NT2/D1 (cell line): Measurements from ENCODE around the gene LRCH1.

ENCODE experiments used
- DNase-seq: peaks from one replicate; pipeline ENCODE4 v3.0.0-alpha.2; 2011; ENCODE audit warnings: low read depth, low spot score
- H3K27me3 ChIP-seq: 2 replicates; pipeline ENCODE4 v1.6.0; 2011; ENCODE audit warnings: mild to moderate bottlenecking; ENCODE audit not compliant: insufficient read length, insufficient read depth
- H3K36me3 ChIP-seq: 2 replicates; pipeline ENCODE4 v1.6.1; 2011; ENCODE audit warnings: mild to moderate bottlenecking, low read length, mixed read lengths; ENCODE audit not compliant: insufficient read depth, insufficient read length
- H3K4me1 ChIP-seq: 2 replicates; pipeline ENCODE4 v1.5.1; 2011; ENCODE audit not compliant: insufficient read depth, insufficient read length
- H3K4me3 ChIP-seq: 2 replicates; pipeline ENCODE4 v1.5.1; 2011; ENCODE audit warnings: low read depth; ENCODE audit not compliant: insufficient read length
- H3K9ac ChIP-seq: 2 replicates; pipeline ENCODE4 v1.6.0; 2011; ENCODE audit warnings: low read depth; ENCODE audit not compliant: insufficient read length
- H3K9me3 ChIP-seq: 2 replicates; pipeline ENCODE4 v1.5.1; 2011; ENCODE audit warnings: mild to moderate bottlenecking, low read length; ENCODE audit not compliant: insufficient read depth
- SUZ12 ChIP-seq: IDR thresholded peaks from 2 replicates; pipeline ENCODE4 v1.6.1; 2011; ENCODE audit not compliant: insufficient read length, insufficient read depth; ENCODE audit errors: extremely low read depth
- YY1 ChIP-seq: IDR thresholded peaks from 2 replicates; pipeline ENCODE4 v1.6.1; 2011; ENCODE audit not compliant: insufficient read length, insufficient read depth
- ZNF274 ChIP-seq: IDR thresholded peaks from 2 replicates; pipeline ENCODE4 v1.6.1; 2011; ENCODE audit warnings: mild to moderate bottlenecking, low read depth, low read length

LRCH1 gene

GRCh38 chr13:46526740-46527139 is 26.2 kb upstream of the LRCH1 start:
- H3K4me3 ChIP-seq: no peak overlapping the region
- H3K36me3 ChIP-seq: no peaks in the 10 kb centered on the region
- TF ChIP-seq YY1: no peak
- H3K9ac ChIP-seq: no peak overlapping the region
- no peaks in the 10 kb centered on the region for H3K27me3 ChIP-seq
- DNase-seq: no peak
- peaks cover 3% of the 10 kb centered on the region; the same call in 1 of the 2 replicates for H3K9me3 ChIP-seq
- H3K4me1 ChIP-seq: no peaks in the 10 kb centered on the region

DNA sequence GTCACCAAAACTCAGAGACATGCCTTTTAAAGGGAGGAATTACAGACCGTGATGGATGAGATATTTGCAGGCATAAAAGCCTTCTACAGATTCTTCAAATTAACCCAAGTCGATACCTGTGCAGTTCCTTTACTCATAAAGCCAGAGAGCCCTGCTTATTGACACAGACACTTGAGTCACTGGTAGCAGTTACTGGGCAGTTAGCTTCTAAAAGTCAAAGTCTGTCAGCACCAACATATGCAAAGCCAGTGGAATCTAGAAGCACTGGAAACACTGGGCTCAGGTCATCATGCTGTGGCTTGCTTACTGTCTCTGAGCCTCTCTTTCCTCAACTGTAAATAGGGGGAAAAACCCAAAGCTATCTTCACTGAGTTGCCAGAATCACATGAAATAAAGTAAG is 25.7 kb upstream of the LRCH1 start:
- H3K9ac ChIP-seq: no peak overlapping the region
- no peak overlapping the region for H3K4me3 ChIP-seq
- no peaks in the 10 kb centered on the region for H3K9me3 ChIP-seq
- no peaks in the 10 kb centered on the region for H3K4me1 ChIP-seq
- no peak for DNase-seq
- no peak for TF ChIP-seq YY1
- no peak for TF ChIP-seq SUZ12
- TF ChIP-seq ZNF274: no peak
- H3K36me3 ChIP-seq: no peaks in the 10 kb centered on the region
- H3K27me3 ChIP-seq: no peaks in the 10 kb centered on the region

- no peaks in the 10 kb centered on the region for H3K27me3 ChIP-seq
- no peaks in the 10 kb centered on the region for H3K9me3 ChIP-seq
- TF ChIP-seq ZNF274: no peak
- TF ChIP-seq SUZ12: no peak
- no peak for TF ChIP-seq YY1
- H3K4me1 ChIP-seq: no peaks in the 10 kb centered on the region
- DNase-seq: no peak
- H3K4me3 ChIP-seq: no peak overlapping the region
- H3K36me3 ChIP-seq: no peaks in the 10 kb centered on the region
- no peak overlapping the region for H3K9ac ChIP-seq
Measured at GRCh38 chr13:46529216-46529919, 23.6 kb upstream of the LRCH1 start.

GRCh38 chr13:46530084-46530935 is 22.7 kb upstream of the LRCH1 start:
- Histone ChIP-seq H3K4me1 (no peaks in the 10 kb centered on the region), H3K9ac (no peak overlapping the region), H3K9me3 (no peaks in the 10 kb centered on the region), H3K36me3 (no peaks in the 10 kb centered on the region), H3K4me3 (no peak overlapping the region), H3K27me3 (no peaks in the 10 kb centered on the region)
- no peak for TF ChIP-seq SUZ12
- no peak for TF ChIP-seq ZNF274
- no peak for TF ChIP-seq YY1
- DNase-seq: no peak

DNA sequence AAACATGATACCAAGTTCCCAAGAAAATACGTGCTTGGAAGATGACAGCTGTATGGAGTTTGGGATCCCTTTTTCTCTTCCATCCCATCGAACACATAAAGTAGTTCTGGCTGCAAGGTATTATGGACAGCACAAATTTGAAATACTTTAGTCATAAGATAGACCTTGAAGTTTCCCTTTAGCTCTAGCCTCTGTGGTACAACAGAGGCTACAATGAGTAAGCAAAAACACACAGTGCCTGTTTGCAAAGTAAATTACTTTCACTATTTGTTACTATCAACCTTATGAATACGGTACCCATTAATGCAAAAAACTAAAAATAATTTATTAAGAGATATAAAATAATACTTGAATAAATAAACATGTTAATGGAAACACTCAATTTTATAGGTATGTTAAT is 21.0 kb upstream of the LRCH1 start:
- Histone ChIP-seq H3K36me3 (no peaks in the 10 kb centered on the region), H3K9ac (no peak overlapping the region), H3K9me3 (no peaks in the 10 kb centered on the region), H3K4me1 (no peaks in the 10 kb centered on the region), H3K4me3 (no peak overlapping the region), H3K27me3 (no peaks in the 10 kb centered on the region)
- TF ChIP-seq YY1 (no peak), ZNF274 (no peak), SUZ12 (no peak)
- DNase-seq: no peak

DNA sequence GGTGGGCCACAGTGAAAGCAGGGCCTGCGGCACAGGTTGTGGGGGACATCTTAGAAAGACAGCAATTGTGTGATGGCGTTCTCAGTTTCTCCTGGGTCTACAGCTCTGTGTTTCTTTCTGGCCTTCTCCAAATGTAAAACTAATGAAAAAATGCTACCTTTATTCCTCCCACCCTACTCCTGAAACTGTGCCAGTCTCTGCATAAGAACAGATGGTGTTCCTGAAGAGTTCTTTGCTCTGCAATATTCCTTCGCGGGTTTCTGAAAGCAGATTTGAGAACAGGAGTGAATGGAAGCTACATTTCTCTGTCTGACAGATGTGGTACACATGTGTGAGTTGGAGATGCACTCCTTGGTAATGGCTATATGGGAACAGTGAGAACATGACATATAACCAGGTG is 18.0 kb upstream of the LRCH1 start:
- H3K27me3 ChIP-seq: no peaks in the 10 kb centered on the region
- no peaks in the 10 kb centered on the region for H3K4me1 ChIP-seq
- H3K9me3 ChIP-seq: no peaks in the 10 kb centered on the region
- no peak overlapping the region for H3K4me3 ChIP-seq
- TF ChIP-seq ZNF274: no peak
- TF ChIP-seq YY1: no peak
- no peak for TF ChIP-seq SUZ12
- no peak overlapping the region for H3K9ac ChIP-seq
- no peaks in the 10 kb centered on the region for H3K36me3 ChIP-seq
- no peak for DNase-seq

DNA sequence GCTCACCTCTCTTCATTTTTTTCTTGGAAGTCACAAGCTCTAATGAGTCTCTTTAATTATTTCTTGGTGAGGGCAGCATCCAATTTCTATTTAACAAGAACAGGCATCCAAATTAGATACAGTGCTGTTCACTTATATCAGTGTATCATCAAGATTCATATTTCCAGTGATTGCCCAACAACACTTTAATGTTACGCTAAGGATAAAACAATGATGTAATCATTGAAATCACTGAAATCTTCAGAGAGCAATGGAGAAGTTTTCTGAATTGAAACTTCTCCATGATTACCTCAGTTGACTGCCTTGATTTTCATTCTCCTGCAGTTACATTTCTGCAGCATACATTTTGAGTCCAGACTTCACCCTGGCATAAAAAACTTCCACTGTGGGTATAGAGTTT is 17.1 kb upstream of the LRCH1 start:
- no peak overlapping the region for H3K4me3 ChIP-seq
- H3K9me3 ChIP-seq: no peaks in the 10 kb centered on the region
- DNase-seq: no peak
- no peaks in the 10 kb centered on the region for H3K36me3 ChIP-seq
- no peak overlapping the region for H3K9ac ChIP-seq
- H3K27me3 ChIP-seq: no peaks in the 10 kb centered on the region
- H3K4me1 ChIP-seq: no peaks in the 10 kb centered on the region
- TF ChIP-seq ZNF274 (no peak), YY1 (no peak), SUZ12 (no peak)
